Measurements from ENCODE around the gene CDK2.
"Not testable (repeated sequence)": the region's sequence is repeated elsewhere in the genome, so short reads cannot be mapped to it uniquely, and the experiment has no call there.

The CDK2 gene

GRCh38 chr12:55985976-55986375, 19.3 kb downstream of the CDK2 start:
- H3K27me3 ChIP-seq (ENCODE audit: control insufficient read depth, insufficient read depth, low read length); H3K4me1 ChIP-seq (ENCODE audit: control insufficient read depth, insufficient read depth, low read length); H3K9ac ChIP-seq (ENCODE audit: low read depth, low read length); H3K9me3 ChIP-seq (ENCODE audit: control insufficient read depth, insufficient read depth, low read length); H3K4me3 ChIP-seq (ENCODE audit: low read depth, low read length): not testable (repeated sequence)
- peaks cover 17% of the 10 kb centered on the region for H3K36me3 ChIP-seq (ENCODE audit: control insufficient read depth, insufficient read depth, low read length)

DNA sequence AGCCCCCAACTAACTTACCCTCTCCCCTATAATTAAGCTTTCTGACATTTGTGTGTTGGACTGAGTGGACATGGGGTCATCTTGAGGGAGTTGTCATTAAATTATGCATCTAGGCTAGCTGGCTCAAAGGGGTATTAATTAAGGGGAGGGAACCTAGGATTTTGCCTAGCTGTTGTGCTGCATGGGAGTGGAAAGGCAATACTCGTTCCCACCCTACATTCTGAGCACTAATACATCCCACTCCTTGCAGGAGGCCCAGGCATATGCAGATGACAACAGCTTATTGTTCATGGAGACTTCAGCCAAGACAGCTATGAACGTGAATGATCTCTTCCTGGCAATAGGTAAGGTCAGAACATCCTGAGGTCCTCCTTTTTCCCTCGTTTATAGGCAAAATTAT, 24.5 kb downstream of the CDK2 start:
- no peaks in the 10 kb centered on the region for H3K27me3 ChIP-seq (ENCODE audit: control insufficient read depth, insufficient read depth, low read length)
- no peak overlapping the region for H3K4me3 ChIP-seq (ENCODE audit: low read depth, low read length)
- peaks cover 32% of the 10 kb centered on the region for H3K36me3 ChIP-seq (ENCODE audit: control insufficient read depth, insufficient read depth, low read length)
- H3K9ac ChIP-seq (ENCODE audit: low read depth, low read length) = no peak overlapping the region
- no peaks in the 10 kb centered on the region for H3K9me3 ChIP-seq (ENCODE audit: control insufficient read depth, insufficient read depth, low read length)
- H3K4me1 ChIP-seq (ENCODE audit: control insufficient read depth, insufficient read depth, low read length) = no peaks in the 10 kb centered on the region

- H3K36me3 ChIP-seq (ENCODE audit: control insufficient read depth, insufficient read depth, low read length) = peaks cover 30% of the 10 kb centered on the region
- no peaks in the 10 kb centered on the region for H3K9me3 ChIP-seq (ENCODE audit: control insufficient read depth, insufficient read depth, low read length)
- H3K9ac ChIP-seq (ENCODE audit: low read depth, low read length) = no peak overlapping the region
- H3K4me1 ChIP-seq (ENCODE audit: control insufficient read depth, insufficient read depth, low read length) = no peaks in the 10 kb centered on the region
- no peaks in the 10 kb centered on the region for H3K27me3 ChIP-seq (ENCODE audit: control insufficient read depth, insufficient read depth, low read length)
- no peak overlapping the region for H3K4me3 ChIP-seq (ENCODE audit: low read depth, low read length)
Measured at GRCh38 chr12:55993230-55993853, 26.7 kb downstream of the CDK2 start.

- H3K27me3 ChIP-seq (ENCODE audit: control insufficient read depth, insufficient read depth, low read length) = no peaks in the 10 kb centered on the region
- H3K9me3 ChIP-seq (ENCODE audit: control insufficient read depth, insufficient read depth, low read length) = no peaks in the 10 kb centered on the region
- H3K4me1 ChIP-seq (ENCODE audit: control insufficient read depth, insufficient read depth, low read length) = no peaks in the 10 kb centered on the region
- peaks cover 19% of the 10 kb centered on the region for H3K36me3 ChIP-seq (ENCODE audit: control insufficient read depth, insufficient read depth, low read length)
- H3K4me3 ChIP-seq (ENCODE audit: low read depth, low read length) = no peak overlapping the region
- H3K9ac ChIP-seq (ENCODE audit: low read depth, low read length) = no peak overlapping the region
Measured at GRCh38 chr12:55995366-55995765, 28.7 kb downstream of the CDK2 start.

DNA sequence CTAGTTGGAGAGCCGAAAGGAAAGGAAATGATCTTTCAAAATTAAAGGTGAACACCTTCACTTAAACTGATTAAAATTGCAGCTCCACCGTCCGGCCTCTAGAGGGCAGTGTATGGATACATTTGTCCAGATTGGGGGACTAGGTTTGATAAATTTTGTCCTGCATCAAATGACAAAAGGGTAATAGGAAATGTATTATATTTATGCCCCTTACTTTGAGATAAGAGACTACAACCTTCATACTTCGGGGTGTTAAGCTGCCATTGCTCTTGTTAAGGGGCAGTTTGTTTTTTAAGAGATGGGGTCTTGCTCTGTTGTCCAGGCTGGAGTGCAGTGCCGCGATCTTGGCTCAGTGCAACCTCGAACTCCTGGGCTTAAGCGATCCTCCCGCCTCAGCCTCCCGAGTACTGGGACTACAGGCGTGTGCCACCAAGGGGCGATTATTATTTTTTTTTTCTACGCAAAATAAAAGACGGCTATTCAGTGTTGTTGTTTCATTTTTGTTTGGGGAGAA, 29.6 kb downstream of the CDK2 start:
- Histone ChIP-seq H3K4me1 (ENCODE audit: control insufficient read depth, insufficient read depth, low read length) (no peaks in the 10 kb centered on the region), H3K9ac (ENCODE audit: low read depth, low read length) (no peak overlapping the region), H3K27me3 (ENCODE audit: control insufficient read depth, insufficient read depth, low read length) (no peaks in the 10 kb centered on the region), H3K9me3 (ENCODE audit: control insufficient read depth, insufficient read depth, low read length) (no peaks in the 10 kb centered on the region), H3K4me3 (ENCODE audit: low read depth, low read length) (peak overlapping the region; percentile 78), H3K36me3 (ENCODE audit: control insufficient read depth, insufficient read depth, low read length) (peaks cover 12% of the 10 kb centered on the region)

DNA sequence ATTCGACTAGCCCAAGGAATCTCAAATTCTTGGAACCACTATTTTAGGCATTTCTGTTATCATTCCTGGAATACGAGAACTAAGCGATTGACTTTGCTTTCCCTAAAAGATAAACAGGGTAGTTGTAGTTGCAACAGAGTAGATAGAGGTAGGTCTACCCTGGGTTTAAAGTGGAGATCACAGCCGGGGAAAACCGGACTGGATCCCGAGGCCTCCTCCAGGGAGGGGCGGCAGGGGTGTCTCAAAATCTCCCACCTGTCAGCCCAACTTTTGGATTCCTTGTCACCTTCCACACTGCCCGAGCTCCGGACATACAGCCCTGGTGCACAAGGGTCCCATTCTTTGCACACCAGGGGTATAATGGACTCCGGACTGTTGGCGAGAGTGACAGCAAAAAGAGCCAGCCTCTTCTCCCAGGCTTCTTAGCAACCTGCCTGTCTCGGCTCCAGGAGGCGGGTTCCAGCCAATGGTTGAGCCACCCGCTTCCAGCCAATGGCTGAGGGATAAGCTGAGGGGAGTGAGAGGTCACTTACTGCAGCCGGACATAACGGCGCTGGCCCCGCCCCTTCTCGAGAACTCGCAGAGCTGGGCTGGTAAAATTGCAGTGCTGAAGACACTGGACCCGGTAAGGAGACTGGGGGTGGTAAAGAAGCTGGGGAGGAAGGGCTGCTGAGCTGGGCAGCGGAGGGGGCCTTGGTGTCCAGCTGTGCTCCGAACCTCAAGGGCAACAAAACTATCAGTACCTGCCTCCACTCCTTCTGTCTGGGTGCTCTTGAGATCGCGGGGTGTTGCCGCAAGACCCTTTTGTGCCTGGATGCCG, 30.3 kb downstream of the CDK2 start, which contains the start of gene SUOX:
Gene SUOX, plus strand, starts transcription at position 562 of the 820 bp plus-strand sequence. CDS start 4,946 bp downstream, outside the sequence.
- Histone ChIP-seq H3K36me3 (ENCODE audit: control insufficient read depth, insufficient read depth, low read length) (peaks cover 11% of the 10 kb centered on the region), H3K4me3 (ENCODE audit: low read depth, low read length) (peak within 1 kb of the TSS; percentile 96), H3K4me1 (ENCODE audit: control insufficient read depth, insufficient read depth, low read length) (no peaks in the 10 kb centered on the region), H3K9me3 (ENCODE audit: control insufficient read depth, insufficient read depth, low read length) (no peaks in the 10 kb centered on the region), H3K9ac (ENCODE audit: low read depth, low read length) (peak within 1 kb of the TSS; percentile 95), H3K27me3 (ENCODE audit: control insufficient read depth, insufficient read depth, low read length) (no peaks in the 10 kb centered on the region)

DNA sequence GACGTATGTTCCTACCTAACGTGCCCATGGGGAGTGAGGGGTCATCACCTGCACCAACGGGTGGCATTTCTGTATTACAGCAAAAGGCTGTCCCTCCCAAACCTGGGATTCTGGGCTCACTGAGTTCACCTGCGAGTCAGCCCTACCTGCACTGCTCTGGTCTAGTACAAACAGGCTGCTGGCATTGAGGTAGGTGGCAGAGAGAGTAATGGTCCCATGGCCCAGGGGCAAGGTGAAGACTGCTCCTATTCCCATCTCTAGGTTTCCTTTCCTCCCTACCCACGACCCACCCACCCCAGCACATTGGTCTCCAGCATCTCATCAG, 30.9 kb downstream of the CDK2 start:
- peak overlapping the region; percentile 95 for H3K9ac ChIP-seq (ENCODE audit: low read depth, low read length)
- H3K4me3 ChIP-seq (ENCODE audit: low read depth, low read length) = peak overlapping the region; percentile 96
- H3K4me1 ChIP-seq (ENCODE audit: control insufficient read depth, insufficient read depth, low read length) = no peaks in the 10 kb centered on the region
- no peaks in the 10 kb centered on the region for H3K27me3 ChIP-seq (ENCODE audit: control insufficient read depth, insufficient read depth, low read length)
- peaks cover 7% of the 10 kb centered on the region for H3K36me3 ChIP-seq (ENCODE audit: control insufficient read depth, insufficient read depth, low read length)
- no peaks in the 10 kb centered on the region for H3K9me3 ChIP-seq (ENCODE audit: control insufficient read depth, insufficient read depth, low read length)

DNA sequence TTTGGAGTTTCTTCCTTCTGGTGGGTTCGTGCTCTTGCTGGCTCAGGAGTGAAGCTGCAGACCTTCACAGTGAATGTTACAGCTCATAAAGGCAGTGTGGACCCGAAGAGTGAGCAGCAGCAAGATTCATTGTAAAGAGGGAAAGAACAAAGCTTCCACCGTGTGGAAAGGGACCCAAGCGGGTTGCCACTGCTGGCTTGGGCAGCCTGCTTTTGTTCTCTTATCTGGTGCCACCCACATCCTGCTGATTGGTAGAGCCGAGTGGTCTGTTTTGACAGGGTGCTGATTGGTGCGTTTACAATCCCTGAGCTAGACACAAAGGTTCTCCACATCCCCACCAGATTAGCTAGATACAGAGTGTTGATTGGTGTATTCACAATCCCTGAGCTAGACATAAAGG, 32.9 kb downstream of the CDK2 start:
- H3K36me3 ChIP-seq (ENCODE audit: control insufficient read depth, insufficient read depth, low read length); H3K9ac ChIP-seq (ENCODE audit: low read depth, low read length); H3K4me3 ChIP-seq (ENCODE audit: low read depth, low read length); H3K27me3 ChIP-seq (ENCODE audit: control insufficient read depth, insufficient read depth, low read length); H3K4me1 ChIP-seq (ENCODE audit: control insufficient read depth, insufficient read depth, low read length); H3K9me3 ChIP-seq (ENCODE audit: control insufficient read depth, insufficient read depth, low read length): not testable (repeated sequence)

GRCh38 chr12:55999999-56000540, 33.4 kb downstream of the CDK2 start:
- H3K4me1 ChIP-seq (ENCODE audit: control insufficient read depth, insufficient read depth, low read length); H3K9me3 ChIP-seq (ENCODE audit: control insufficient read depth, insufficient read depth, low read length); H3K4me3 ChIP-seq (ENCODE audit: low read depth, low read length); H3K9ac ChIP-seq (ENCODE audit: low read depth, low read length); H3K27me3 ChIP-seq (ENCODE audit: control insufficient read depth, insufficient read depth, low read length): not testable (repeated sequence)
- H3K36me3 ChIP-seq (ENCODE audit: control insufficient read depth, insufficient read depth, low read length) = peaks cover 14% of the 10 kb centered on the region

DNA sequence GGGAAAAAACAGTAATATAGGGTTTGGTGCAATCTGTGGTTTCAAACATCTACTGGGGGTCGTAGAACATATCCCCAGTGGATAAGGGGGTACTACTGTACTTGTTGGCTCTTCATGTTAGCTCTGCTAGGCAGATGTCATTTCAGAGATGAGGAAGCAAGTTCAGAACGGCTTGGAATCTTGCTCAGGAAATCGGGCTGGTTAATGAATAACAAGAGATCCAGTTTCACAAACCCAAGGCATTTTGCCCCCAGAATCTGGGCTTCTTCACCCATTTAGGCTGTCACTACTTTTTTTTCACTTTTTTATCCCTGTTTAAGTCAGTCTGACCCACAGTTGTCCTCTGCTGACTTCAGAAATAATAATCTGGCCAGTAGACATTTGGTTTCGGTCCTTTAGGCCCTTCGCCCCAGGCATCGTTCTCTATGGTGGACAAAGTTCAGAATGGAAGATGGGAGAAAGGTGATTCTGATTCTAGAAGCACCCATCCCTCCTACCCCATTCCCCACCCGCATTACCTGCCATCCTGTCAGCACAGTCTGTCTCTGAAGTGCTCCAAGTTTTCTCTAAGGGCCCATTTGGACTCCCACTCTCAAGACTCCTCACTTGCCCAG, 35.0 kb downstream of the CDK2 start:
- Histone ChIP-seq H3K27me3 (ENCODE audit: control insufficient read depth, insufficient read depth, low read length) (no peaks in the 10 kb centered on the region), H3K36me3 (ENCODE audit: control insufficient read depth, insufficient read depth, low read length) (peaks cover 14% of the 10 kb centered on the region), H3K4me3 (ENCODE audit: low read depth, low read length) (no peak overlapping the region), H3K9ac (ENCODE audit: low read depth, low read length) (no peak overlapping the region), H3K4me1 (ENCODE audit: control insufficient read depth, insufficient read depth, low read length) (no peaks in the 10 kb centered on the region), H3K9me3 (ENCODE audit: control insufficient read depth, insufficient read depth, low read length) (no peaks in the 10 kb centered on the region)

- H3K36me3 ChIP-seq (ENCODE audit: control insufficient read depth, insufficient read depth, low read length) = peaks cover 14% of the 10 kb centered on the region
- not testable (repeated sequence) for H3K9me3 ChIP-seq (ENCODE audit: control insufficient read depth, insufficient read depth, low read length); H3K4me1 ChIP-seq (ENCODE audit: control insufficient read depth, insufficient read depth, low read length); H3K9ac ChIP-seq (ENCODE audit: low read depth, low read length); H3K4me3 ChIP-seq (ENCODE audit: low read depth, low read length); H3K27me3 ChIP-seq (ENCODE audit: control insufficient read depth, insufficient read depth, low read length)
Measured at GRCh38 chr12:56003376-56003775, 36.7 kb downstream of the CDK2 start.
